Fibroblast of skin of right quadriceps (primary cell): ENCODE measurements around the gene CENPP.

ENCODE experiments used
- DNase-seq: peaks from one replicate; pipeline ENCODE4 v3.0.0-alpha.2; 2013

CENPP gene

GRCh38 chr9:92325269-92325990, at the start of gene CENPP, which contains the start of gene NOL8:
TSS of gene CENPP (plus strand) at chr9:92325953.
TSS of gene NOL8 (minus strand) at chr9:92325350. CDS start at chr9:92324161, 1,189 bp downstream.
- peak; percentile 89 for DNase-seq

DNA sequence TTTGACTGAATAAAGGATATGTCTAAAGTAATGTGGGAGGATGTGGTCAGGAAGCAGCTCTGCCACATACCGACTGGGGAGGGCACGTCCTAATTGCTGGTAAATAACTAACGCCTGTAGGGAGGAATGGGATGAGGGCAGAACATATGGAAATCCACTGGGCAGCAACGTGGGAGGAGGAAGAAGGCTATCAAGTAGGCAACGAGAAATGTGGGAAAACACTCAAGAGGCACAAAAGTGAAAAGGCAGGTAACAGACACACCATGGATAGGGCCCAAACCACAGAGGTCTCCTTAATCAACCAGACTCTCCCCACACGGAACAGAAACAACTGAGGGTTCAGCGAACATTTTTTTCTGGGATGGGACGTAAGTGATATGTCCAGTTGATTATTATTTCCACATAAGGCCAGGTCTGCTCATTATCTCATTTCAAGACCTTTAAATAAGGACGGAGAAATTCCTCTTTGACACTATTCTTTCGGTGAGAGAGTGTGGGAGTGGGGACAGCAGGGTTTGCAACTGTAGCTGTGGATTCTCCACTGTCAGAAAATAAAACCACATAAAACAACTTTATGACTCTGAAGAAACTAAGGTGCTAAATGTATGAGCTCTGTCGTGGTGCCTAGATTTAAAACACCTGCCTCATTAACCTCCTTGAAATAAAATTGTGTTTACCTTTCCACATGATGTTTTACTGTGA, 49.3 kb upstream of the CENPP start:
- DNase-seq = no peak

GRCh38 chr9:92278110-92278509, 47.6 kb upstream of the CENPP start:
- peak; percentile 77 for DNase-seq

GRCh38 chr9:92279302-92279701, 46.5 kb upstream of the CENPP start:
- no peak for DNase-seq

DNA sequence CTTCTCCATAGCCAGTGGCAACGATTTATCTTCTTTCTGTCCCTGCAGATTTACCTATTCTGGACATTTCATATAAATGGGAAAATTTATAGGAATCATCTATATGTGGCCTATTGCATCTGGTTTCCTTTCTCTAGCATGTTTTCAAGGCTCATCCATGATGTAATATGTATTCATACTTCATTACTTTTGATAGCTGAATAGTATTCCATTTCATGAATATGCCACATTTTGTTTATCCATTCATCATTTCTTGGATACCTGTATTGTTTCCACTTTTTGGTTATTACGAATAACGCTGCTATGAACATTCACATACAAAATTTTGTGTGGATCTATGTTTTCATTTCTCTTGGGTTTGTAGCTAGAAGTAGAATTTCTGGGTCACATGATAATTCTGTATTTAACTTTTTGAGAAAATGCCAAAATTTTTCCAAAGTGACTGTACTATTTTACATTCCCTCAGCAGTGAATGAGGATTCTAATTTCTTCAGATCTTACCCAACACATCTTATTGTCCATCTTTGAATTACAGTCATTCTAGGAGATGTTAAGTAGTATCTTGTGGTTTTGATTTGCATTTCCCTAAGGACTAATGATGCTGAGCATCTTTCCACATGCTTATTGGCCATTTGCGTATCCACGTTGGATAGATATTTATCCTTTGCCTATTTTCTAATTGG, 35.9 kb upstream of the CENPP start:
- peak; percentile 69 for DNase-seq

- no peak for DNase-seq
Observed at GRCh38 chr9:92290785-92291429, 34.8 kb upstream of the CENPP start.

- no peak for DNase-seq
Observed at GRCh38 chr9:92291577-92291976, 34.2 kb upstream of the CENPP start.

GRCh38 chr9:92292338-92293074, 33.2 kb upstream of the CENPP start:
- DNase-seq = peak; percentile 17

- no peak for DNase-seq
Observed at GRCh38 chr9:92293075-92293354, 32.7 kb upstream of the CENPP start.

GRCh38 chr9:92293452-92294296, 32.1 kb upstream of the CENPP start, which contains the start of gene IARS1:
TSS of gene IARS1 (minus strand) at chr9:92293697. CDS start at chr9:92289419, 4,278 bp downstream.
- peak; percentile 99 for DNase-seq

DNA sequence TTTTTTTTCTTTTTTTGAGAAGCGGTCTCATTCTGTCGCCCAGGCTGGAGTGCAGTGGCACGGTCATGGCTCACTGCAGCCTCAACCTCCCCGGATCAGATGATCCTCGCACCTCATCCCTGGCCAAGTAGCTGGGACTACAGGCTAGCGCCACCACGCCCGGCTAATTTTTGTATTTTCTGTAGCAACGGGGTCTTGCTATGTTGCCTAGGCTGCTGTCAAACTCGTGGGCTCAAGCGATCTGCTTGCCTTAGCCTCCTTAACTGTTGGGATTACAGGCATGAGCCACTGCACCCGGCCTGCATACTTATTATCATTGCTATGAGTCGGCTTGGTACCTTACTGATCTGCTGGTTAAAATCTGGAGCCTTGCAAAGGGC, 31.5 kb upstream of the CENPP start:
- DNase-seq = peak; percentile 15

GRCh38 chr9:92295240-92295790, 30.4 kb upstream of the CENPP start:
- no peak for DNase-seq

- DNase-seq = no peak
Observed at GRCh38 chr9:92295827-92296258, 29.9 kb upstream of the CENPP start.

- DNase-seq = no peak
Observed at GRCh38 chr9:92297611-92298010, 28.1 kb upstream of the CENPP start.

- no peak for DNase-seq
Observed at GRCh38 chr9:92298036-92298435, 27.7 kb upstream of the CENPP start.

GRCh38 chr9:92299116-92299515, 26.6 kb upstream of the CENPP start:
- DNase-seq = no peak

DNA sequence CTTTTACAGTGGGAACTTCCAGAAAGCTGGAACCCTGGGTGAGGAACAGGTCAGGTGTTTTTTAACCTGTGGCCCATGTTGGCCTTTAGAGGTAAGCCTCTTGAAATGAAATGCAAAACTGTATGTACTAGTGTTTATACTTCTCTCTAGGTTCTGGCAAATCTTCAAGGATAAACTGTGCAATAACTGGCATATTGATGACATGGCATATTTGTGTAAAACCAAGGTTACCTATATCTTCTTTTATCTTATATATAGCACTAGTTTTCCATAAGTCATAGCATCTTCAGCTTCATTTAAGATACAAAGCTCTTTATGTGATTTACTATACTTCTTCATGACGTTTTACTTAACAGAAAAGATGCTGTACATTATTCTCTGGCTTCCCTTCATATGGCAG, 24.8 kb upstream of the CENPP start:
- no peak for DNase-seq

- DNase-seq = no peak
Observed at GRCh38 chr9:92308893-92309292, 16.9 kb upstream of the CENPP start.

DNA sequence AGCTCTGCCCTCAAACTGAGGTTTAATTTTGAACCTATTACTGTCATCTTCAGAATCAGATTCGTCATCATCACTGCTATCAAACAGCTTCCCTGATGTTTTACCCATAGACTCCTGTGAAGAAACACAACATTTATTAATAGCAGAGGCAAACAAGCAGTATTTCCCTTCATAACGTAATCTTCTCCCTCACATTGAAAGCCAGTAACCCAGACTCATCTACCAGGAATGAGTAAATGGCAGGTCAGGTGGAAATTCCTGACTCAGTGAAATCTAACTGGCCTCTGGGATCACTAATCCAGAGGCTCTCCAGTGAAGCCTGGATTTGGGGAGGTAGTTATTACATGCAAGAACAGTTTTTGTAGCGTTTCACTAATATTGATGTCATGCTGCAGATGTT, 15.2 kb upstream of the CENPP start:
- DNase-seq = no peak

GRCh38 chr9:92312887-92313623, 12.7 kb upstream of the CENPP start:
- DNase-seq = no peak

- no peak for DNase-seq
Observed at GRCh38 chr9:92313624-92314012, 12.1 kb upstream of the CENPP start.
